Endothelial cell of umbilical vein (primary cell): ENCODE data around the gene CACTIN. TPM values are rescaled to one million over a fixed set of nuclear protein-coding genes. Genes with fewer than 3 reads are reported as not detected.

Experiments used
- BruUV-seq: library from RNA; stranded (reverse); fragments of 400-500 nt; replicated peaks from 2 replicates; lab custom pipeline; 2021; lab: Mats Ljungman, UMichigan
- CTCF ChIA-PET: fragments of 300-600, 350-600 bp; sonication (Branson Sonifier 250); formaldehyde crosslinking; loops from one replicate; lab custom pipeline; 2021; ENCODE audit warnings: antibody characterized with exemption, inconsistent platforms; lab: Charles Lee
- POLR2A ChIA-PET: fragments of 300-600, 350-600 bp; sonication (Branson Sonifier 250); formaldehyde crosslinking; loops from one replicate; lab custom pipeline; 2021; ENCODE audit warnings: antibody characterized with exemption, inconsistent platforms; lab: Charles Lee
- DNase-seq: peaks from one replicate; pipeline ENCODE4 v3.0.0-alpha.2; 2011; ENCODE audit warnings: low read depth, low spot score
- FAIRE-seq: peaks from 2 replicates; lab custom pipeline; 2011; peaks lifted over from hg19 to GRCh38; lab: Jason Lieb, UNC
- H2AFZ ChIP-seq: 2 replicates; pipeline ENCODE4 v1.6.0; 2012; ENCODE audit warnings: low read depth, low read length, control low read depth, inconsistent platforms
- H3K27ac ChIP-seq: 2 replicates; pipeline ENCODE4 v1.5.1; 2011; ENCODE audit warnings: low read depth, mild to moderate bottlenecking, control low read depth, low read length, moderate library complexity; ENCODE audit not compliant: insufficient read depth
- H3K27me3 ChIP-seq, 2 experiments: 2 replicates each; pipeline versions ENCODE4 v1.6.0 to v1.6.1; 2011; ENCODE audit warnings: low read length in 2 of 2, mixed read lengths in 1 of 2; ENCODE audit not compliant: control insufficient read depth in 2 of 2, insufficient read depth in 2 of 2
- H3K36me3 ChIP-seq, 2 experiments: 2 replicates in 1 of 2; 3 replicates in 1 of 2; pipeline ENCODE4 v1.5.1; 2011; ENCODE audit warnings: low read length in 2 of 2, mild to moderate bottlenecking in 1 of 2, moderate library complexity in 1 of 2; ENCODE audit not compliant: control insufficient read depth in 2 of 2, insufficient read depth in 2 of 2; ENCODE audit errors: extremely low read depth in 1 of 2
- H3K4me1 ChIP-seq: 3 replicates; pipeline ENCODE4 v1.5.1; 2011; ENCODE audit warnings: mild to moderate bottlenecking, low read length; ENCODE audit not compliant: control insufficient read depth, insufficient read depth; ENCODE audit errors: extremely low read depth
- H3K4me2 ChIP-seq: 2 replicates; pipeline ENCODE4 v1.6.1; 2011; ENCODE audit warnings: low read length, control low read depth, mixed read lengths; ENCODE audit not compliant: insufficient read depth
- H3K4me3 ChIP-seq, 3 experiments: fragments of 200-600 bp in 1 of 3; sonication (generic), shearing (Covaris generic) in 1 of 3; replicated peaks in 1 of 3; 2 replicates each; pipeline ENCODE4 v1.5.1; 2011 to 2016; ENCODE audit warnings: control low read depth in 3 of 3, low read length in 3 of 3, mild to moderate bottlenecking in 2 of 3, inconsistent platforms in 1 of 3, low read depth in 1 of 3, moderate library complexity in 1 of 3; ENCODE audit not compliant: insufficient read depth in 1 of 3
- H3K79me2 ChIP-seq: 2 replicates; pipeline ENCODE4 v1.6.0; 2012; ENCODE audit warnings: low read length, inconsistent platforms; ENCODE audit not compliant: control insufficient read depth, insufficient read depth
- H3K9ac ChIP-seq: replicated peaks from 2 replicates; pipeline ENCODE3; 2011; ENCODE audit warnings: low read length, control low read depth; ENCODE audit not compliant: insufficient read depth; ENCODE audit errors: extremely low read depth
- H3K9me1 ChIP-seq: replicated peaks from 3 replicates; pipeline ENCODE4 v1.6.0; 2011; ENCODE audit warnings: mild to moderate bottlenecking, low read length; ENCODE audit not compliant: control insufficient read depth, insufficient read depth; ENCODE audit errors: extremely low read depth
- H3K9me3 ChIP-seq: replicated peaks from 2 replicates; pipeline ENCODE4 v1.5.1; 2012; ENCODE audit warnings: low read length, inconsistent platforms; ENCODE audit not compliant: control insufficient read depth, insufficient read depth
- H4K20me1 ChIP-seq: replicated peaks from 2 replicates; pipeline ENCODE3; 2011; ENCODE audit warnings: mild to moderate bottlenecking, low read length; ENCODE audit not compliant: control insufficient read depth, insufficient read depth; ENCODE audit errors: extremely low read depth
- EZH2 ChIP-seq: IDR thresholded peaks from 2 replicates; pipeline ENCODE4 v1.6.1; 2012; ENCODE audit warnings: borderline replicate concordance, low read depth, mild to moderate bottlenecking, moderate library complexity, low read length, inconsistent platforms; ENCODE audit not compliant: severe bottlenecking
- FOS ChIP-seq: IDR thresholded peaks from 2 replicates; pipeline ENCODE4 v1.6.1; 2011; ENCODE audit warnings: mild to moderate bottlenecking, low read length, moderate library complexity, borderline replicate concordance; ENCODE audit not compliant: insufficient read depth
- GATA2 ChIP-seq: IDR thresholded peaks from 2 replicates; pipeline ENCODE4 v1.7.0; 2011; ENCODE audit warnings: low read depth, mild to moderate bottlenecking, moderate library complexity, mixed read lengths, low read length; ENCODE audit not compliant: insufficient read length, insufficient read depth
- MAX ChIP-seq: IDR thresholded peaks from 2 replicates; pipeline ENCODE4 v1.6.1; 2011; ENCODE audit not compliant: insufficient read depth, insufficient read length
- MYC ChIP-seq: IDR thresholded peaks from one replicate; pipeline ENCODE4 v1.6.1; 2011; ENCODE audit warnings: mild to moderate bottlenecking, low read depth, low read length
- POLR2A ChIP-seq: IDR thresholded peaks from 2 replicates; pipeline ENCODE4 v1.6.1; 2012; ENCODE audit warnings: low read depth, mild to moderate bottlenecking, control low read depth, low read length
- POLR2AphosphoS5 ChIP-seq: IDR thresholded peaks from 2 replicates; pipeline ENCODE4 v1.6.1; 2012; ENCODE audit warnings: low read depth, mild to moderate bottlenecking, control low read depth, low read length, moderate library complexity; ENCODE audit not compliant: insufficient read depth
- dilution Hi-C: fragments of 300-500 bp; cut with MboI; formaldehyde crosslinking; loops from one replicate; pipeline ENCODE4 v1.15.0; 2019; ENCODE audit warnings: low sequenced_read_pairs; ENCODE audit not compliant: extremely low pct_ligation_motif_present
- intact Hi-C: fragments of 100-400 bp; cut with micrococcal nuclease; formaldehyde crosslinking; loops from one replicate; pipeline ENCODE4 v1.10.0; 2022
- polyA plus RNA-seq, 4 experiments: library from polyadenylated mRNA; depleted of rRNA in 3 of 4; stranded (reverse) in 3 of 4; unstranded in 1 of 4; fragments of >200 nt; gene quantifications; 2 replicates each; pipeline versions ENCODE4 v1.2.1 to v1.2.3, GENCODE V29; 2011 to 2012; ENCODE audit warnings: missing spikeins in 1 of 4
- total RNA-seq: library from RNA; stranded (reverse); gene quantifications from 2 replicates; pipeline ENCODE4 v1.2.3, GENCODE V29; 2021

CACTIN gene
- total and polyA plus RNA-seq, 2 donors (not counting 3 experiments of a cell fraction or from before 2014, with no cell fraction given), result 29.7 to 36.1 TPM

- H3K79me2 ChIP-seq, result peaks cover 8% of the 10 kb centered on the region
- TSS peak; percentile 2 for BruUV-seq
Measured at GRCh38 chr19:3669082-3669946, 42.7 kb upstream of the CACTIN start.

GRCh38 chr19:3668331-3669081 is 41.9 kb upstream of the CACTIN start:
- no peaks in the 10 kb centered on the region for H3K9me1 ChIP-seq
- H3K9ac ChIP-seq, result no peak overlapping the region
- peaks cover 0 to 5% of the 10 kb centered on the region in 2 experiments for H3K36me3 ChIP-seq
- DNase-seq, result no peak
- dilution Hi-C loops (no loop called here), intact Hi-C loops (no loop called here)
- no peaks in the 10 kb centered on the region for H4K20me1 ChIP-seq
- H3K27me3 ChIP-seq, result no peaks in the 10 kb centered on the region
- no peak overlapping the region for H3K4me3 ChIP-seq
- no peak for FAIRE-seq
- no peaks in the 10 kb centered on the region for H3K9me3 ChIP-seq
- peaks cover 5% of the 10 kb centered on the region for H3K79me2 ChIP-seq
- H2AFZ ChIP-seq, result no peak overlapping the region
- H3K4me1 ChIP-seq, result peaks cover 28% of the 10 kb centered on the region
- ChIA-PET CTCF (interaction anchor here (3.0 to 7.6 kb wide), 3 partner anchors 24 to 38 kb away, joined by 15 to 66 read pairs (median 16); partner anchors contain the start of gene PIP5K1C), POLR2A (no interaction called here)
- H3K27ac ChIP-seq, result no peak overlapping the region
- no TSS peak for BruUV-seq
- no peak overlapping the region for H3K4me2 ChIP-seq
- TF ChIP-seq EZH2 (no peak), POLR2AphosphoS5 (no peak), GATA2 (no peak), POLR2A (no peak), MYC (no peak), FOS (no peak), MAX (no peak)

More at GRCh38 chr19:3669082-3669946, 42.7 kb upstream of the CACTIN start:
- dilution Hi-C loops, result no loop called here
- H3K9me1 ChIP-seq, result no peaks in the 10 kb centered on the region
- TF ChIP-seq MAX (no peak), FOS (no peak), MYC (no peak)
- no peaks in the 10 kb centered on the region for H3K9me3 ChIP-seq
- H3K4me1 ChIP-seq, result peaks cover 28% of the 10 kb centered on the region
- POLR2A ChIA-PET, result interaction anchor here (0.7 to 1.0 kb wide), 2 partner anchors 14 to 331 kb away, joined by 5 to 6 read pairs; no protein-coding TSS in a partner anchor
- H3K27me3 ChIP-seq, result no peaks in the 10 kb centered on the region
- intact Hi-C loops, result no loop called here
- H3K9ac ChIP-seq, result no peak overlapping the region
- CTCF ChIA-PET, result interaction anchor here (1.4 to 7.6 kb wide), 2 partner anchors 28 to 31 kb away, joined by 3 to 66 read pairs; partner anchors contain the start of gene PIP5K1C
- no peak overlapping the region for H3K4me3 ChIP-seq
- no peak for FAIRE-seq
- DNase-seq, result no peak
- no peak overlapping the region for H3K27ac ChIP-seq
- no peaks in the 10 kb centered on the region for H4K20me1 ChIP-seq
- H3K36me3 ChIP-seq, result no peaks in the 10 kb centered on the region
- H2AFZ ChIP-seq, result no peak overlapping the region
- no peak overlapping the region for H3K4me2 ChIP-seq
